ENCODE results near the gene STIM2.
"Not testable (repeated sequence)": the region's sequence is repeated elsewhere in the genome, so short reads cannot be mapped to it uniquely, and the experiment has no call there.

STIM2 gene

GRCh38 chr4:26873391-26874026, 12.9 kb downstream of the STIM2 start:
- no peak for DNase-seq

DNA sequence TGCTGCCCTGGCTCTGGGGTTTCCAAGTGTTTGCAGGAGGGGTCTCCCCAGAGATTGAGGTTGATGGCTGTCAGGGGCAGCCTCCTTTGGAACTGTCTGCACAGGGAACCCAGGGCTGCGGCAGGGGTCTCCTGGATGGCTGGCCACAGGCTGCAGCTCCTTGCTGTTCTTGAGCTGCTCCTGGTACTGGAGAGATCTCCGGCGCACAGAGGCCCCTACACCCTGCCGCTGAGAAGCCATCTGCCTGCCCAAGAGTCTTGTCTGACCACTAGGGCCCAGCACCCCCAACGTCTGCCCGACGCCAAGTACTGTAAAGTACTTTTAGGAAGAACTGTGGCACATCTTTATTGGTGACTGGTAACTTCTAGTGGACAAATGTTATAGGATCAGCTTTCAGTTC, 13.5 kb downstream of the STIM2 start:
- DNase-seq: no peak

DNA sequence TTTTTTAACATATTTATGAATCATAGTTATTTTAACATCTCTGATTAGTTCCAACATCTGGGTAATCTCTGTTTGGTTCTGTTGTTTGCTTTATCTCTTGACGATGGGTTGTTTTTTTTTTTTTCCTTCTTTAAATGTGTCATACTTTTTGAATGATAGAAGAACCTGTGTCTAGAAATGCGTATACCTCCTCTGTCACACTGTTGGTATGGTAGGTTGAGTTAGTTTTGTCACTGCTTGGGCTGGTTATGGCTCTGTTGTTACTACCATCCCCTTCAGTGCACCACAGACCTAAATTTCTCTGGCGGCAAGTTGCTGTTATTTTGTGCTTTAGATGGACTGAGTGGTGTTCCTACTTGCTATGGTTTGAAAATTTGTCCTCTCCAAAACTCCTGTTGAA, 16.8 kb downstream of the STIM2 start:
- DNase-seq: no peak

DNA sequence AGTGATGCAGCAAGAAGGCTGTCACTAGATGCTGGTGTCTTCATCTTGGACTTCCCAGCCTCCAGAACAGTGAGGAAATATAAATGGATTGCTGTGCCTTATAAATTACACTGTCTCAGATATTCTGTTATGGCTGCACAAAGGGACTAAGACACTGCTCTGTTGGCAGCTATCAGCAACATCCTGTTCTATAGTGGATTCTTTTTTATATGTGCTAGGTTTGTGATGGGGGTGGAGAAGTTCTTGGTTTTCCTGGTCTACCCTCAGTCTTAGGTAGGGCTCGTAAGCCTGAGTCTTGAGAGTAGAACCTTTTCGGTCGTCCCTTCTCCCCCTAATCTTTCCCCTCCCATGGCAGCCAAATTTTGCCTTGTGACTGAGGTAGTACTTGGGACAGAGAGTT, 17.3 kb downstream of the STIM2 start:
- no peak for DNase-seq

DNA sequence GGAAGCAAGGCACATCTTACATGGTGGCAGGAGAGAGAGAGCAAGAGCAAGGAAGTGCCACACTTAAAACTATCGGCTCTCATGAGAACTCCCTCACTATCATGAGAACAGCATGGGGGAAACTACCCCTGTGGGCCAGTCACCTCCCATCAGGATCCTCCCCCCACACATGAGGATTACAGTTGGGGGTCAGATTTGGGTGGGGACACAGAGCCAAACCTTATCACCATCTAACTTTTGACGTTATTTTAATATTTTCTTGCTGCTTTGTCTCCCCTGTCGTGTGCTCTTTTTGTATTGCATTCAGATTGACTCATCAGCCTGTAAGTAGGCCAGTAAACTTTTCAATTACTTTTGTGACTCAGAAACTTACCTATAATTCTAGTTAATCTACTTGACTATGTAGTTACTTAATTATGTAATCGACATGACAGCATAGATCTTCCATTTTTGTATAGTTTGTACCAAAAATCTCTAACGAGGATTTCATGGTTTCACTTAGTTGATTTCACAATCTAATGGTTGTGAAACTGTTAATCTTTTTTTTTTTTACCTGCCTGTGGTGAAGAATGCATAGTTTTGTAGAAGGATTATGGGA, 18.3 kb downstream of the STIM2 start:
- no peak for DNase-seq

- no peak for DNase-seq
These were observed 19.2 kb downstream of the STIM2 start for GRCh38 chr4:26879805-26880204.

DNA sequence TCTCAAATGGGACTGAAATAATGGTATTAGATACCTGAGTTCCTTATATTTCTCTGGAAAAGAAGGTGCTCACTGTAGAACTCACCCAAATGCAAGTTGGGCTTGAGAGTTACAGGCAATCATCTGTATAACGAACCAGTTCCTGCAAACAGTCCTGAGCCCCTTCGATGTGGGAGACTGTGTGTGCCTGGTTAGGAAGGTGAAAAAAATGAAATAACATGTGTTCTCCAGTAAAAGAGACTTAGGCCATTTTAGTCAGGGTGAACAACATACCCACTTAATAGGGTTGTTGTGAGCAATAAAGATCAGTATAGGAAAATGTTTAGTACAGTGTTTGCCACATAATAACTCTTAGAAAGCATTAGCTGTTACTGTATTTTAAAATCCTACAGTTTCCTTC, 23.4 kb downstream of the STIM2 start:
- DNase-seq: no peak

GRCh38 chr4:26884486-26884988, 23.9 kb downstream of the STIM2 start:
- DNase-seq: no peak

DNA sequence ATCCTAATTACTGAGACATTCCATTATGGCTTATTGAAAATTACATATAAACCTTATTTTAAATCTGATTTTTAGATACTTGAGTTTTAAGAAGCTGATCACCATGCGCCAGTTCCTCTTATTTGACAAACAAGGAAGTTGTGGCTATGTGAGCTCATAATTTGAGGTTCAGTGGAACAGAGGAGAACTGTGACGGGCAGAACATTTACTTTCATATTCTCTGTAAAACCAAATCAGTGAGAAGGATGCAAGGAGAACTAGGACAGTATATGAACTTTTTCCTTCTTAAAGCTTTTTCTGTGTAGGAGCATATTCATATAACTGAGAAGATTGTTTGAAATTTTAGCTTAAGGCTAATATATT, 25.3 kb downstream of the STIM2 start:
- no peak for DNase-seq

DNA sequence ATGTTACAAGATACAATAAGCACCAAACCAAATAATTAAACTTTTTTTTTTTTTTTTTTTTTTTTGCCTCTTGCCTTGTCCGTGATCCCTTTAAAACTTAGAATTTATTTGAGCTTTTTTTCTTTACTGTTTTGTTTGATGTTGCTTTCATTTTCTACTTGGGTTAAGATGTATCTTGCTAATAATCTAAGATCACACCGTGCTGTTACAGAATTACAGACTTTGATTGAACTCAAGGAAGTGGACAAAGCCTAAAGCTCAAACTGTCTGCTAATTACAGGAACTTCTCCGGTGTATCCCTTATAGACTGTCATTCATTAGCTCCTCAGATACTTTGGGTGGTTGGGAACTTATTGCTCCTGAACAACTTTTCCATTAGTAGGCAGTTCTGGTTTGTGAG, 26.5 kb downstream of the STIM2 start:
- no peak for DNase-seq

DNA sequence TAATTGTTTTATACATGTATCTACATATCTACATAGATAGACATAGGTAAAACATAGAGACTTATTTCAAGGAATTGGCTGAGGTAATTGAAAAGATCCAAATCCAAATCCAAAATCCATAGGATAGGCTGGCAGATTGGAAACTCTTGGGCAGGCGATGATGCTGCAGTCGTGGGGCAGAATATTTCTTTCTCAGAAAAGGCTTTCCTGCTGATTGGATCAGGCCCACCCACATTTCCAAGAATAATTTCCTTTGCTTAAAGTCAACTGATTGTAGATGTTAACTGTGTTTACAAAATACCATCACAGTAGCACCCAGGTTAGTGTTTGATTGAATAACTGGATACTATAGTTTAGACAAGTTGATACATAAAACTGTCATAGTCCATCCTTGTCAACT, 27.2 kb downstream of the STIM2 start:
- DNase-seq: no peak

DNA sequence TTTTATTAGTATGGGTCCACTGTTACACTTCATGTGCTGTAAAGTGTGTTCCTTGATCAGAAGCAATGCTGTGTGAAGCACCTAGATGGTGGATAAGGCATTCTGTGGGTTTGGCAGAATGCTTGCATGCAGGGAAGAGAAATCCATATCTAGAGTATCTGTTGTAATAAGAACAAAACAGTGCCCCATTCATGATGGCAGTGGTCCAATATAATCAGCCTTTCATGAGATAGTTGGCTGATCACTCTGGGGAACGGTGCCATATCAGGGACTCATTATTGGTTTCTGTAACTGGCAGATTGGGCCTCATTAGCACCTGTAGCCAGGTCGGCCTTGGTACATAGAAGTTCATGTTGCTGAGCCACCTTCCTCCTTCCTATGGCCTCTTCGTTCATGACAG, 28.7 kb downstream of the STIM2 start:
- no peak for DNase-seq

GRCh38 chr4:26891054-26891453, 30.4 kb downstream of the STIM2 start:
- DNase-seq: no peak

DNA sequence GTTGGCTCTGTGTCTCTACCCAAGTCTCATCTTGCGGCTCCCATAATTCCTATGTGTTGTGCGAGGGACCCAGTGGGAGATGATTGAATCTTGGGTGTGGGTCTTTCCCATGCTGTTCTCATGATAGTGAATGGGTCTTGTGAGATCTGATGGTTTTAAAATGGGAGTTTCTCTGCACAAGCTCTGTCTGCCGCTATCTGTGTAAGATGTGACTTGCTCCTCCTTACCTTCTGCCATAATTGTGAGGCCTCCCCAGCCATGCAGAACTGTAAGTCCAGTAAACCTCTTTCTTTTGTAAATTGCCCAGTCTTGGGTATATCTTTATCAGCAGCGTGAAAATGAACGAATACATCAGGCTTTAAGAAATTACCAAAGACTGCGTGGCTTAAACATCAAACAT, 31.2 kb downstream of the STIM2 start:
- DNase-seq: no peak

- no peak for DNase-seq
These were observed 32.0 kb downstream of the STIM2 start for GRCh38 chr4:26892480-26893150.

- no peak for DNase-seq
These were observed 32.9 kb downstream of the STIM2 start for GRCh38 chr4:26893491-26893890.

- DNase-seq: not testable (repeated sequence)
These were observed 34.2 kb downstream of the STIM2 start for GRCh38 chr4:26894881-26895280.

- no peak for DNase-seq
These were observed 36.0 kb downstream of the STIM2 start for GRCh38 chr4:26896636-26897035.

GRCh38 chr4:26899991-26900390, 39.4 kb downstream of the STIM2 start:
- no peak for DNase-seq

- no peak for DNase-seq
These were observed 40.1 kb downstream of the STIM2 start for GRCh38 chr4:26900765-26901164.

- no peak for DNase-seq
These were observed 44.5 kb downstream of the STIM2 start for GRCh38 chr4:26905172-26905571.

DNA sequence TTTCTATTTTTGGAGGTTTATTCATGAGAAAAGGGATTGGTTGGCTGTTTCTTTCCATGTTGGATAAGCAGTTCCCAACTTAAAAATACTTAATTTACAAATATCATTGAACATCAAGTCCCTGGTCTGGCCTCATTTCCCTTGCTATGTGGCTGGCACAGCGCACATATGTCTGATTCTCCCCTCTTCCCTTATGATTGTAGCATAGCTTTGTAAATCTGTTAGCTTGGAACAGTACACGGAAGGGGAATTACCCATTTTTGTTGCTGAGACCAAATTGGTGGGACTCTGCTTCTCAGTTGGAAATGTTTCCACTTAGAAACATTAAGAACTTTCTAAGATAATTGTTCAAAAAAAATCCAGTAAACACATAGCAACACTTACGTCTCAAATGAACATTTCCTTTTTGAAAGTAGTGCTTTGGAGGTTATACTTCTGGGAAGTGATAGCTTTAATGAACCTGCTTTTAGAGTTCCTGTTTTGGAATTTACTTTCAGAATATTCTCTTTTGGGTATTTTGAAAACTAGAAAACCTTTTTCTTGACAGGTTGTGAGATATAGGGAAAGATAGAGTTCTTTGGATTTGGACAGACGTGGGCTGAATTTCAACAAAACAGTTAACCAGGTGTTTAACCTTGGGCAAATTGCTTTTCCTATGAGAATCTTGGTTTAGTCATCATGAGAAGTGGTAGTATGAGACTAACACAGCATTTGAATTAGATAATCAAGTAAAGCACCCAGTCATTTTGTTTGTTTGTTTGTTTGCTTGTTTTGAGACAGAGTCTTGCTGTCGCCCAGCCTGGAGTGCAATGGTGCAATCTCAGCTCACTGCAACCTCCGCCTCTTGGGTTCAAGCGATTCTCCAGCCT, 47.3 kb downstream of the STIM2 start:
- no peak for DNase-seq

DNA sequence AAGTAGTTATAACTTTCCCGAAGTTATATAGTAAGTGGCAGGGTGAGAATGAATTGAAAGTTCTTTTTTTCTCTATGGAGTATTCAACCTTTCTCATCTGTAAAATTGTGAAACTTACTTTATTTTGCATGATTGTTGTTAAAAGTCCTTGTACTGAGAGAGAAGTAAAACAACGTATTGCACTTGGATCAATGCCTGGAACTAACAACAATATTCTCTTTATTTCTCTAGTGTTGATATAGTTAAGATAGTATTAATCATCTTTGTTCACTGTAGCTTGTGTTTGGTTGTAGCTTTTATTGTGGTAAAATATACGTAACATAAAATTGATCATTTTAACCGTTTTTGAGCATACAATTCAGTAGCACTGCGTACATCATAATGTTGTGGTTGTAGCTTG, 48.7 kb downstream of the STIM2 start:
- DNase-seq: no peak

DNA sequence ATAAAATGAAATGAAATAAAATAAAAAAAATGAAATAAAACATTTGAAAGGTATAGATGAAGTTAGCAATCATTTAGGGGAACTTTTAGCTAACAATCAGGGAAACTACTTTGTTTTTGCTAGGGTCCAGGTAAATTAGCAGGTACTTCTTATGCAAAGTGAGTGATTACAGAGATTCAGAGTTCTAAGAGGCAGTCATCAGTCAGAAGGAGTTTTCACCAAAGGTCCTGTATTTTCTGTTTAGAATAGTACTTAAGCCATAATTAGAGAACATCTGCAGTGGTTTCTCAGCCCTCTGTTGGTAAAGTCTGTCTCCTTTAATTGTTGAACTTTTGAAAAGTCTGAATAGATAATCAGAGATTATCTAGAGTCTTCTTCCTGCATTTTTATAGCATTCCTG, 50.6 kb downstream of the STIM2 start:
- no peak for DNase-seq

All from NCI-H1092 treated with DMSO at 0.1 percent for 48 hours (cell line).